Measurements from ENCODE around the gene NEO1. TPM values are rescaled to one million over a fixed set of nuclear protein-coding genes. Genes with fewer than 3 reads are reported as not detected.

The NEO1 gene
- total and polyA plus RNA-seq, 2 experiments from 2014 or later: 4.5 to 13.6 TPM

GRCh38 chr15:73354241-73354640 is 302.0 kb downstream of the NEO1 start:
- DNase-seq: no peak
- Histone ChIP-seq H2AFZ (no peak overlapping the region), H3K27me3 (replicated peaks; ENCODE audit: insufficient read depth) (peaks cover 35% of the 10 kb centered on the region), H3K4me2 (ENCODE audit: unreplicated experiment) (no peak overlapping the region), H3K27ac (no peak overlapping the region), H4K20me1 (ENCODE audit: insufficient read depth) (no peaks in the 10 kb centered on the region), H3K9me3 (ENCODE audit: low read depth) (no peaks in the 10 kb centered on the region), H3K9ac (no peak overlapping the region), H3F3A (ENCODE audit: insufficient read depth) (no peaks in the 10 kb centered on the region), H3K36me3 (ENCODE audit: low read depth) (no peaks in the 10 kb centered on the region), H3K9me2 (ENCODE audit: insufficient read depth) (no peaks in the 10 kb centered on the region), H3K4me1 (ENCODE audit: insufficient read depth) (no peaks in the 10 kb centered on the region), H3K4me3 (no peak overlapping the region), H3K79me2 (ENCODE audit: insufficient read depth) (no peaks in the 10 kb centered on the region)
- 70 to 78% methylated on average over 4 of the region's 4 CpGs for WGBS, 2 experiments (ENCODE audit: low coverage in 1 of 2, low lambda C conversion rate in 2 of 2, missing lambda C conversion rate in 2 of 2)
- in situ Hi-C loops (cut with MboI): no loop called here
- no peak for TF ChIP-seq EZH2 (IDR thresholded peaks at IDR 0.05; ENCODE audit: insufficient read depth, poor library complexity, severe bottlenecking)
- no peak for TF ChIP-seq EZH2phosphoT487 (IDR thresholded peaks at IDR 0.05; ENCODE audit: insufficient read depth, low read depth)

Small RNA genes within 50 kb of the gene (small RNA-seq; reads per million reads assigned to genes)
- gene FKBP1AP2 (ENCODE audit: low read depth, low replicate concordance): not detected
